GM23338 (cell line): ENCODE data around the gene WDR17. TPM values are rescaled to one million over a fixed set of nuclear protein-coding genes. Genes with fewer than 3 reads are reported as not detected.

Experiments used
- ATAC-seq: fragments of 200-7000 bp; cut with Tn5 transposase; 3 replicates; pipeline ENCODE4 v1.9.1; 2020
- DNase-seq: peaks from one replicate; pipeline ENCODE4 v3.0.0-alpha.2; 2015; ENCODE audit warnings: low spot score
- H2AFZ ChIP-seq: fragments of 200-600 bp; sonication (generic); 2 replicates; pipeline ENCODE4 v1.8.0; 2016; ENCODE audit warnings: antibody characterized with exemption, mild to moderate bottlenecking, moderate library complexity
- H3F3A ChIP-seq: fragments of 200-600 bp; sonication (generic); replicated peaks from 2 replicates; pipeline ENCODE4 v1.8.0; 2017; ENCODE audit warnings: antibody characterized with exemption, mixed run types, low read depth
- H3K27ac ChIP-seq: fragments of 200-600 bp; sonication (generic); 2 replicates; pipeline ENCODE4 v1.6.1; 2016; ENCODE audit warnings: low read depth
- H3K27me3 ChIP-seq: fragments of 200-600 bp; sonication (generic); 2 replicates; pipeline ENCODE4 v1.8.0; 2016; ENCODE audit warnings: mild to moderate bottlenecking, mixed run types, moderate library complexity; ENCODE audit not compliant: insufficient read depth
- H3K36me3 ChIP-seq: fragments of 200-600 bp; sonication (generic); 2 replicates; pipeline ENCODE4 v1.8.0; 2016; ENCODE audit warnings: mild to moderate bottlenecking; ENCODE audit not compliant: insufficient read depth
- H3K4me1 ChIP-seq: fragments of 200-600 bp; sonication (generic); 2 replicates; pipeline ENCODE4 v1.8.0; 2016; ENCODE audit warnings: mild to moderate bottlenecking, moderate library complexity; ENCODE audit not compliant: insufficient read depth
- H3K4me2 ChIP-seq: fragments of 200-600 bp; sonication (generic); 2 replicates; pipeline ENCODE4 v1.7.1; 2017; ENCODE audit warnings: mixed run types
- H3K4me3 ChIP-seq: fragments of 200-600 bp; sonication (generic); 2 replicates; pipeline ENCODE4 v1.6.1; 2016; ENCODE audit warnings: mixed run types
- H3K79me2 ChIP-seq: fragments of 200-600 bp; sonication (generic); replicated peaks from 2 replicates; pipeline ENCODE4 v1.8.0; 2017; ENCODE audit warnings: mild to moderate bottlenecking; ENCODE audit not compliant: insufficient read depth
- H3K9me2 ChIP-seq: fragments of 200-600 bp; sonication (generic); 2 replicates; pipeline ENCODE4 v1.8.0; 2017; ENCODE audit not compliant: insufficient read depth
- H4K20me1 ChIP-seq: fragments of 200-600 bp; sonication (generic); replicated peaks from 2 replicates; pipeline ENCODE4 v1.8.0; 2017; ENCODE audit warnings: mild to moderate bottlenecking; ENCODE audit not compliant: insufficient read depth
- H3K27ac Mint-ChIP-seq: 2 replicates; pipeline ENCODE4 v1.8.0; 2020; ENCODE audit warnings: inconsistent platforms, mild to moderate bottlenecking, moderate library complexity, mixed read lengths
- H3K27me3 Mint-ChIP-seq: 3 replicates; pipeline ENCODE4 v1.8.0; 2022; ENCODE audit warnings: low read depth, mild to moderate bottlenecking, moderate library complexity, mixed read lengths, inconsistent platforms; ENCODE audit not compliant: insufficient read depth, poor library complexity
- H3K36me3 Mint-ChIP-seq: 3 replicates; pipeline ENCODE4 v1.8.0; 2021; ENCODE audit warnings: low read depth, mild to moderate bottlenecking, inconsistent platforms, moderate library complexity, mixed read lengths
- H3K4me1 Mint-ChIP-seq: 3 replicates; pipeline ENCODE4 v1.8.0; 2020; ENCODE audit warnings: mild to moderate bottlenecking, inconsistent platforms, mixed read lengths
- H3K4me3 Mint-ChIP-seq: 3 replicates; pipeline ENCODE4 v1.8.0; 2021; ENCODE audit warnings: moderate library complexity, mild to moderate bottlenecking, inconsistent platforms, mixed read lengths
- H3K9me3 Mint-ChIP-seq: 3 replicates; pipeline ENCODE4 v1.8.0; 2020; ENCODE audit warnings: moderate library complexity, mild to moderate bottlenecking, inconsistent platforms, mixed read lengths
- CREB1 ChIP-seq: fragments of 250-450 bp; sonication (Bioruptor Pico); IDR thresholded peaks from 2 replicates; pipeline ENCODE4 v1.5.0; 2020; ENCODE audit warnings: low read depth, mild to moderate bottlenecking, moderate library complexity
- EZH2 ChIP-seq: fragments of 200-600 bp; sonication (generic); IDR thresholded peaks from one replicate; pipeline ENCODE4 v1.8.0; 2017; ENCODE audit warnings: antibody characterized with exemption, mild to moderate bottlenecking, low read depth; ENCODE audit not compliant: unreplicated experiment
- EZH2phosphoT487 ChIP-seq: fragments of 200-600 bp; sonication (generic); IDR thresholded peaks from one replicate; pipeline ENCODE4 v1.8.1; 2018; ENCODE audit warnings: antibody characterized with exemption; ENCODE audit not compliant: unreplicated experiment
- JUNB ChIP-seq: IDR thresholded peaks from one replicate; pipeline ENCODE4 v1.6.1; 2016; ENCODE audit warnings: antibody characterized with exemption; ENCODE audit not compliant: unreplicated experiment
- NANOG ChIP-seq: IDR thresholded peaks from 2 replicates; pipeline ENCODE4 v1.6.1; 2016; ENCODE audit warnings: antibody characterized with exemption, borderline replicate concordance
- POLR2AphosphoS5 ChIP-seq: IDR thresholded peaks from 2 replicates; pipeline ENCODE4 v1.6.1; 2016; ENCODE audit warnings: antibody characterized with exemption, low read depth
- STAT1 ChIP-seq: IDR thresholded peaks from one replicate; pipeline ENCODE4 v1.6.1; 2016; ENCODE audit warnings: antibody characterized with exemption; ENCODE audit not compliant: unreplicated experiment
- ZNF114 ChIP-seq: fragments of 250-450 bp; sonication (Bioruptor Pico); IDR thresholded peaks from 2 replicates; pipeline ENCODE4 v1.5.0; 2020; ENCODE audit warnings: mild to moderate bottlenecking, moderate library complexity
- ZNF331 ChIP-seq: fragments of 250-450 bp; sonication (Bioruptor Pico); IDR thresholded peaks from 2 replicates; pipeline ENCODE4 v1.5.0; 2020; ENCODE audit warnings: low read depth, mild to moderate bottlenecking, moderate library complexity
- polyA plus RNA-seq: library from polyadenylated mRNA; unstranded; fragments of >200 nt; fragmentation: Nextera tagmentation; extraction: Ambion mirVana; gene quantifications from 2 replicates; pipeline ENCODE4 v1.2.1, GENCODE V29; 2016
- total RNA-seq: library from RNA; depleted of rRNA; stranded (reverse); fragments of >200 nt; shearing (Covaris generic); gene quantifications from 2 replicates; pipeline ENCODE4 v1.2.3, GENCODE V29; 2014
- TF ChIP-seq, protein P1 (sequence below): fragments of 250-450 bp; sonication (Bioruptor Pico); IDR thresholded peaks from 2 replicates; pipeline ENCODE4 v1.5.0; 2020; ENCODE audit warnings: mild to moderate bottlenecking, moderate library complexity
- TF ChIP-seq, protein P2 (sequence below): IDR thresholded peaks from 2 replicates; pipeline ENCODE4 v1.6.1; 2016; ENCODE audit warnings: antibody characterized with exemption
- TF ChIP-seq, protein P3 (sequence below): IDR thresholded peaks from one replicate; pipeline ENCODE4 v1.6.1; 2018; ENCODE audit warnings: antibody characterized with exemption; ENCODE audit not compliant: unreplicated experiment
- TF ChIP-seq, protein P4 (sequence below), 2 experiments: fragments of 200-600 bp in 1 of 2; sonication (generic) in 1 of 2; conservative IDR thresholded peaks; 2 replicates each; pipeline versions ENCODE4 v1.5.1 to v1.6.1; 2016 to 2017; ENCODE audit warnings: antibody characterized with exemption in 2 of 2, low read depth in 2 of 2, mild to moderate bottlenecking in 2 of 2, moderate library complexity in 1 of 2

Gene WDR17
- total and polyA plus RNA-seq, 2 experiments from 2014 or later = 1.9 to 4.3 TPM

DNA sequence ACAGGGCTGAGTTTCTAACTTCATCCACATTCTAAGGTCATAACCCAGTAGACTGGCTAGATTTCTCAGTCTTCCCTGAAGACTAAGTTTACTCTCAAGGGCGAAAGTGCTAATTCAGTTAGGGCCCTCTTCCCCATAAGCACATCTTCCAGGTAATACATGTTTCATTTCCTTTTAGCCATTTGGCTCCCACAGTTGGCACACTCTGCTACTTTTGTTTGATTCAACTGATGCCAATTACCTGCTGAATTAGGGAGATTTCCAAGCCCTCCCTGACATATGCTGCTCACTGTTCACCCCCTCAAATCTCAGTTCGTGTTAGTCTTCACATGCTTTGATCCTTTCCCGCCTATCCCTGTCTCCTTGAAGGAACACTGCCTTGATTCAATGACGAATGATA lies 17.0 kb upstream of the WDR17 start (continued):
- TF ChIP-seq, protein P1, sequence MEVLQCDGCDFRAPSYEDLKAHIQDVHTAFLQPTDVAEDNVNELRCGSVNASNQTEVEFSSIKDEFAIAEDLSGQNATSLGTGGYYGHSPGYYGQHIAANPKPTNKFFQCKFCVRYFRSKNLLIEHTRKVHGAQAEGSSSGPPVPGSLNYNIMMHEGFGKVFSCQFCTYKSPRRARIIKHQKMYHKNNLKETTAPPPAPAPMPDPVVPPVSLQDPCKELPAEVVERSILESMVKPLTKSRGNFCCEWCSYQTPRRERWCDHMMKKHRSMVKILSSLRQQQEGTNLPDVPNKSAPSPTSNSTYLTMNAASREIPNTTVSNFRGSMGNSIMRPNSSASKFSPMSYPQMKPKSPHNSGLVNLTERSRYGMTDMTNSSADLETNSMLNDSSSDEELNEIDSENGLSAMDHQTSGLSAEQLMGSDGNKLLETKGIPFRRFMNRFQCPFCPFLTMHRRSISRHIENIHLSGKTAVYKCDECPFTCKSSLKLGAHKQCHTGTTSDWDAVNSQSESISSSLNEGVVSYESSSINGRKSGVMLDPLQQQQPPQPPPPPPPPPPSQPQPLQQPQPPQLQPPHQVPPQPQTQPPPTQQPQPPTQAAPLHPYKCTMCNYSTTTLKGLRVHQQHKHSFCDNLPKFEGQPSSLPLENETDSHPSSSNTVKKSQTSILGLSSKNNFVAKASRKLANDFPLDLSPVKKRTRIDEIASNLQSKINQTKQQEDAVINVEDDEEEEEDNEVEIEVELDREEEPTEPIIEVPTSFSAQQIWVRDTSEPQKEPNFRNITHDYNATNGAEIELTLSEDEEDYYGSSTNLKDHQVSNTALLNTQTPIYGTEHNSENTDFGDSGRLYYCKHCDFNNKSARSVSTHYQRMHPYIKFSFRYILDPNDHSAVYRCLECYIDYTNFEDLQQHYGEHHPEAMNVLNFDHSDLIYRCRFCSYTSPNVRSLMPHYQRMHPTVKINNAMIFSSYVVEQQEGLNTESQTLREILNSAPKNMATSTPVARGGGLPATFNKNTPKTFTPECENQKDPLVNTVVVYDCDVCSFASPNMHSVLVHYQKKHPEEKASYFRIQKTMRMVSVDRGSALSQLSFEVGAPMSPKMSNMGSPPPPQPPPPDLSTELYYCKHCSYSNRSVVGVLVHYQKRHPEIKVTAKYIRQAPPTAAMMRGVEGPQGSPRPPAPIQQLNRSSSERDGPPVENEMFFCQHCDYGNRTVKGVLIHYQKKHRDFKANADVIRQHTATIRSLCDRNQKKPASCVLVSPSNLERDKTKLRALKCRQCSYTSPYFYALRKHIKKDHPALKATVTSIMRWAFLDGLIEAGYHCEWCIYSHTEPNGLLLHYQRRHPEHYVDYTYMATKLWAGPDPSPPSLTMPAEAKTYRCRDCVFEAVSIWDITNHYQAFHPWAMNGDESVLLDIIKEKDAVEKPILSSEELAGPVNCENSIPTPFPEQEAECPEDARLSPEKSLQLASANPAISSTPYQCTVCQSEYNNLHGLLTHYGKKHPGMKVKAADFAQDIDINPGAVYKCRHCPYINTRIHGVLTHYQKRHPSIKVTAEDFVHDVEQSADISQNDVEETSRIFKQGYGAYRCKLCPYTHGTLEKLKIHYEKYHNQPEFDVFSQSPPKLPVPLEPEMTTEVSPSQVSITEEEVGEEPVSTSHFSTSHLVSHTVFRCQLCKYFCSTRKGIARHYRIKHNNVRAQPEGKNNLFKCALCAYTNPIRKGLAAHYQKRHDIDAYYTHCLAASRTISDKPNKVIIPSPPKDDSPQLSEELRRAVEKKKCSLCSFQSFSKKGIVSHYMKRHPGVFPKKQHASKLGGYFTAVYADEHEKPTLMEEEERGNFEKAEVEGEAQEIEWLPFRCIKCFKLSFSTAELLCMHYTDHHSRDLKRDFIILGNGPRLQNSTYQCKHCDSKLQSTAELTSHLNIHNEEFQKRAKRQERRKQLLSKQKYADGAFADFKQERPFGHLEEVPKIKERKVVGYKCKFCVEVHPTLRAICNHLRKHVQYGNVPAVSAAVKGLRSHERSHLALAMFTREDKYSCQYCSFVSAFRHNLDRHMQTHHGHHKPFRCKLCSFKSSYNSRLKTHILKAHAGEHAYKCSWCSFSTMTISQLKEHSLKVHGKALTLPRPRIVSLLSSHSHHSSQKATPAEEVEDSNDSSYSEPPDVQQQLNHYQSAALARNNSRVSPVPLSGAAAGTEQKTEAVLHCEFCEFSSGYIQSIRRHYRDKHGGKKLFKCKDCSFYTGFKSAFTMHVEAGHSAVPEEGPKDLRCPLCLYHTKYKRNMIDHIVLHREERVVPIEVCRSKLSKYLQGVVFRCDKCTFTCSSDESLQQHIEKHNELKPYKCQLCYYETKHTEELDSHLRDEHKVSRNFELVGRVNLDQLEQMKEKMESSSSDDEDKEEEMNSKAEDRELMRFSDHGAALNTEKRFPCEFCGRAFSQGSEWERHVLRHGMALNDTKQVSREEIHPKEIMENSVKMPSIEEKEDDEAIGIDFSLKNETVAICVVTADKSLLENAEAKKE (CRISPR knock-in tag) = no peak
- TF ChIP-seq STAT1 (no peak), EZH2phosphoT487 (no peak), NANOG (no peak), CREB1 (no peak), POLR2AphosphoS5 (no peak)

DNA sequence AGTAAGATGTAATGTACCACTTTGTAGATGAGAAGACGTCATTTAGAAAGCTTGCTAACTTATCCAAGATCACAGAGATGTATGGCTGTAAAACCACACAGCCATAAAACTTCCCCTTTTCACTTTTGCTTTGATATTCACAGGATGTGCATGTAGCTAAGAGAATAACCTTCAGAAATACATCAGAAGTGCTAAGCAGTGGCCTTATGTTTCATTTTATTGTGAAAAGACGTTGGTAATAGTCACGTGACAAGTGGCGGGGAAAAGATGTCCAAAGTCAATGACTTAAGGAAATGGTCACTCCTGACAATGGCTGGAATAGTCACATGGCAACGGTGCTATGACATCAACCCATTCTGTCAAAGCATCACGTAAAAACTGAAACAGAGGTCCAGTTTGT lies 12.9 kb upstream of the WDR17 start:
- Mint-ChIP-seq H3K36me3 (no peaks in the 10 kb centered on the region), H3K4me3 (no peak overlapping the region), H3K27ac (no peak overlapping the region), H3K4me1 (peaks cover 4% of the 10 kb centered on the region; the same call in 2 of the 3 replicates), H3K27me3 (peaks cover 3% of the 10 kb centered on the region), H3K9me3 (no peaks in the 10 kb centered on the region)
- no peak overlapping the region for H3K4me2 ChIP-seq
- no peak overlapping the region; the same call in 1 of the 2 replicates for H2AFZ ChIP-seq
- H3F3A ChIP-seq = no peaks in the 10 kb centered on the region
- no peaks in the 10 kb centered on the region for H4K20me1 ChIP-seq
- ATAC-seq (no peak), DNase-seq (no peak)
- no peaks in the 10 kb centered on the region for H3K27me3 ChIP-seq
- H3K4me1 ChIP-seq = no peaks in the 10 kb centered on the region; the same call in 1 of the 2 replicates
- no peak overlapping the region for H3K4me3 ChIP-seq
- no peaks in the 10 kb centered on the region for H3K9me2 ChIP-seq
- H3K79me2 ChIP-seq = no peaks in the 10 kb centered on the region
- H3K27ac ChIP-seq = no peak overlapping the region
- no peaks in the 10 kb centered on the region for H3K36me3 ChIP-seq
- TF ChIP-seq ZNF331 (CRISPR knock-in tag) (no peak), POLR2AphosphoS5 (no peak), CREB1 (no peak), EZH2phosphoT487 (no peak), JUNB (no peak), STAT1 (no peak), EZH2 (no peak), ZNF114 (CRISPR knock-in tag) (no peak)
- TF ChIP-seq, protein P2, sequence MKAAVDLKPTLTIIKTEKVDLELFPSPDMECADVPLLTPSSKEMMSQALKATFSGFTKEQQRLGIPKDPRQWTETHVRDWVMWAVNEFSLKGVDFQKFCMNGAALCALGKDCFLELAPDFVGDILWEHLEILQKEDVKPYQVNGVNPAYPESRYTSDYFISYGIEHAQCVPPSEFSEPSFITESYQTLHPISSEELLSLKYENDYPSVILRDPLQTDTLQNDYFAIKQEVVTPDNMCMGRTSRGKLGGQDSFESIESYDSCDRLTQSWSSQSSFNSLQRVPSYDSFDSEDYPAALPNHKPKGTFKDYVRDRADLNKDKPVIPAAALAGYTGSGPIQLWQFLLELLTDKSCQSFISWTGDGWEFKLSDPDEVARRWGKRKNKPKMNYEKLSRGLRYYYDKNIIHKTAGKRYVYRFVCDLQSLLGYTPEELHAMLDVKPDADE = no peak
- TF ChIP-seq, protein P3, sequence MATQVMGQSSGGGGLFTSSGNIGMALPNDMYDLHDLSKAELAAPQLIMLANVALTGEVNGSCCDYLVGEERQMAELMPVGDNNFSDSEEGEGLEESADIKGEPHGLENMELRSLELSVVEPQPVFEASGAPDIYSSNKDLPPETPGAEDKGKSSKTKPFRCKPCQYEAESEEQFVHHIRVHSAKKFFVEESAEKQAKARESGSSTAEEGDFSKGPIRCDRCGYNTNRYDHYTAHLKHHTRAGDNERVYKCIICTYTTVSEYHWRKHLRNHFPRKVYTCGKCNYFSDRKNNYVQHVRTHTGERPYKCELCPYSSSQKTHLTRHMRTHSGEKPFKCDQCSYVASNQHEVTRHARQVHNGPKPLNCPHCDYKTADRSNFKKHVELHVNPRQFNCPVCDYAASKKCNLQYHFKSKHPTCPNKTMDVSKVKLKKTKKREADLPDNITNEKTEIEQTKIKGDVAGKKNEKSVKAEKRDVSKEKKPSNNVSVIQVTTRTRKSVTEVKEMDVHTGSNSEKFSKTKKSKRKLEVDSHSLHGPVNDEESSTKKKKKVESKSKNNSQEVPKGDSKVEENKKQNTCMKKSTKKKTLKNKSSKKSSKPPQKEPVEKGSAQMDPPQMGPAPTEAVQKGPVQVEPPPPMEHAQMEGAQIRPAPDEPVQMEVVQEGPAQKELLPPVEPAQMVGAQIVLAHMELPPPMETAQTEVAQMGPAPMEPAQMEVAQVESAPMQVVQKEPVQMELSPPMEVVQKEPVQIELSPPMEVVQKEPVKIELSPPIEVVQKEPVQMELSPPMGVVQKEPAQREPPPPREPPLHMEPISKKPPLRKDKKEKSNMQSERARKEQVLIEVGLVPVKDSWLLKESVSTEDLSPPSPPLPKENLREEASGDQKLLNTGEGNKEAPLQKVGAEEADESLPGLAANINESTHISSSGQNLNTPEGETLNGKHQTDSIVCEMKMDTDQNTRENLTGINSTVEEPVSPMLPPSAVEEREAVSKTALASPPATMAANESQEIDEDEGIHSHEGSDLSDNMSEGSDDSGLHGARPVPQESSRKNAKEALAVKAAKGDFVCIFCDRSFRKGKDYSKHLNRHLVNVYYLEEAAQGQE = no peak
- TF ChIP-seq, protein P4, sequence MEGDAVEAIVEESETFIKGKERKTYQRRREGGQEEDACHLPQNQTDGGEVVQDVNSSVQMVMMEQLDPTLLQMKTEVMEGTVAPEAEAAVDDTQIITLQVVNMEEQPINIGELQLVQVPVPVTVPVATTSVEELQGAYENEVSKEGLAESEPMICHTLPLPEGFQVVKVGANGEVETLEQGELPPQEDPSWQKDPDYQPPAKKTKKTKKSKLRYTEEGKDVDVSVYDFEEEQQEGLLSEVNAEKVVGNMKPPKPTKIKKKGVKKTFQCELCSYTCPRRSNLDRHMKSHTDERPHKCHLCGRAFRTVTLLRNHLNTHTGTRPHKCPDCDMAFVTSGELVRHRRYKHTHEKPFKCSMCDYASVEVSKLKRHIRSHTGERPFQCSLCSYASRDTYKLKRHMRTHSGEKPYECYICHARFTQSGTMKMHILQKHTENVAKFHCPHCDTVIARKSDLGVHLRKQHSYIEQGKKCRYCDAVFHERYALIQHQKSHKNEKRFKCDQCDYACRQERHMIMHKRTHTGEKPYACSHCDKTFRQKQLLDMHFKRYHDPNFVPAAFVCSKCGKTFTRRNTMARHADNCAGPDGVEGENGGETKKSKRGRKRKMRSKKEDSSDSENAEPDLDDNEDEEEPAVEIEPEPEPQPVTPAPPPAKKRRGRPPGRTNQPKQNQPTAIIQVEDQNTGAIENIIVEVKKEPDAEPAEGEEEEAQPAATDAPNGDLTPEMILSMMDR (conservative IDR thresholded peaks at IDR 0.05; ENCODE audit: low read depth in 2 of 2) = no peak
